Measurements from ENCODE around the gene GPR15LG.

DNA sequence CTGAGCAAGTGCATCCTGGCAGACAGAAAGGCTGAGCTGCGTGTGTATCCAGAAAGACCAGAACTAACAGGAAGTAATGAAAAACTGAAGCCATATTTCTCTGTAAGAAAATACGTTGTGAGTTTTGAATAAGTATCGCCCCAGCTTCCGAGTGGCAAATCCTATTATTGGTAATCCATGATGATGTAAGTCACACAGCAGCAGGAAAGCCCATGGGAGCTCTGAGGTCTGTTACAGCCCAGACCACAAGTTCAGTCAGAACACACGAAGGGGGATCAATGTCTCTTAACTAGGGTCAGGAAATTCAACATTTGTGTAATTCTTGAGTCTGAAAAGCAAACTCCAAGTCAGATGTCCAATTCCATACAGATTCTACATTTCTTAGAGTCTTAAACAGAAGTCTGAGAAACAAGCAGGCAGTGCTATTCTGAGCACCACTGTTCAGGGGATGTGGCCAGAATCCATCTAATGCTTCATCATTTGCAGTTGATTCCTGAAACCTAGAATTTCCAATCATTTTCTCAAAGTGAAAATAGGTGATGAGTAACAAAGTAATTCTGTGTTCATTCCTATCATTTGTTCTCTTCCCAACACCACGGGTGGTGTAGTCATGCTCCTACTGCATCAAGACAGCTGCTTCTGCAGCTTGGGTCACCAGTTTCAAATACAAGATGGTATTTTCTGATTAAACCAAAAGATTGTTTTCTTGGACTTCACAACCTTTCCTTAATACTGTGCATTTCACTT lies 52.0 kb downstream of the GPR15LG start, which contains the start of gene LRIT2:
- TF ChIP-seq, protein P1, sequence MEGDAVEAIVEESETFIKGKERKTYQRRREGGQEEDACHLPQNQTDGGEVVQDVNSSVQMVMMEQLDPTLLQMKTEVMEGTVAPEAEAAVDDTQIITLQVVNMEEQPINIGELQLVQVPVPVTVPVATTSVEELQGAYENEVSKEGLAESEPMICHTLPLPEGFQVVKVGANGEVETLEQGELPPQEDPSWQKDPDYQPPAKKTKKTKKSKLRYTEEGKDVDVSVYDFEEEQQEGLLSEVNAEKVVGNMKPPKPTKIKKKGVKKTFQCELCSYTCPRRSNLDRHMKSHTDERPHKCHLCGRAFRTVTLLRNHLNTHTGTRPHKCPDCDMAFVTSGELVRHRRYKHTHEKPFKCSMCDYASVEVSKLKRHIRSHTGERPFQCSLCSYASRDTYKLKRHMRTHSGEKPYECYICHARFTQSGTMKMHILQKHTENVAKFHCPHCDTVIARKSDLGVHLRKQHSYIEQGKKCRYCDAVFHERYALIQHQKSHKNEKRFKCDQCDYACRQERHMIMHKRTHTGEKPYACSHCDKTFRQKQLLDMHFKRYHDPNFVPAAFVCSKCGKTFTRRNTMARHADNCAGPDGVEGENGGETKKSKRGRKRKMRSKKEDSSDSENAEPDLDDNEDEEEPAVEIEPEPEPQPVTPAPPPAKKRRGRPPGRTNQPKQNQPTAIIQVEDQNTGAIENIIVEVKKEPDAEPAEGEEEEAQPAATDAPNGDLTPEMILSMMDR (conservative IDR thresholded peaks at IDR 0.05; ENCODE audit: low read depth, low read length), result no peak
- TF ChIP-seq EZH2 (IDR thresholded peaks at IDR 0.05; ENCODE audit: low read length, unreplicated experiment), result no peak
